ENCODE results near the gene TROAP. TPM values are rescaled to one million over a fixed set of nuclear protein-coding genes. Genes with fewer than 3 reads are reported as not detected.

Gene TROAP
- total and polyA plus RNA-seq, 2 donors (not counting 1 experiment from before 2014, with no cell fraction given) = 0.88 to 1.0 TPM

DNA sequence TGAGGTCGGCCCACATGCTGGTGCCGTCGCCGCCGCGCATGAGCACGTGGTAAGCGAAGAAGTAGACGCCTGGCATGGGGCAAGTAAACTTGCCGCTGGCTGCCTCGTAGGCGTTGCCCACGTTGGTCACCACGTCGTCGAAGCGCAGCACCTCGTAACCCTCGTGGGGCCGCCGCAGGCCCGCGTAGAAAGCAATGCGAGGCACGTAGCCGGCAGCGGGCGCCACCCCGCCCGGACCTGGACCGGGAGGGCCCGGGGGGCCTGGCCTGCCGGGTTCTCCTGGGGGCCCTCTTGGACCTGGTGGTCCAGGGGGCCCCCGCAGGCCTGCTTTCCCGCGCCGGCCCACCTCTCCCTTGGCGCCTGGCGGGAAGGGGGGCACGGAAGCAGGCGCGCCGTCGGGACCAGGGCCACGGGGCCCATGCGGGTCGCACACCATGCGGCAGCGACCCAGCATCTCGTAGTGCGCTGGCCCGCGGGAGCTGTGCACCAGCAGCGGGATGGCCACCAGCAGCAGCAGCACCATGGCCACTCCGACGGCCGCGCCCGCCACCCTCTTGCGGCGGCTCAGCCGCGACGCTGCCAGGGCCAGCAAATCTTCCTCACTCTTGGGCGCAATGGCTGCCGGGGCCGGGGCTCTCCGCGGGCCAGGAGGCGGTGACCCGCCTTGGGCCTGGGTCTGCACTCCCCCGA, 13.0 kb downstream of the TROAP start:
- H3K36me3 ChIP-seq (replicated peaks in 1 of 2; ENCODE audit: control extremely low read depth in 1 of 2, control insufficient read depth in 1 of 2, extremely low read depth in 1 of 2, insufficient read depth in 2 of 2, low read length in 1 of 2) = no peaks in the 10 kb centered on the region

More for the DNA sequence above, 13.0 kb downstream of the TROAP start:
- intact Hi-C loops (cut with micrococcal nuclease) = loop anchor here (2.0 kb wide), 1 partner anchor 71 kb away; the partner anchor contains the start of gene TUBA1C
- no peak overlapping the region for H3K4me3 ChIP-seq (ENCODE audit: control extremely low read depth in 1 of 5, extremely low read depth in 1 of 5, insufficient read depth in 1 of 5, low read depth in 2 of 5, low read length in 4 of 5)
- ATAC-seq (ENCODE audit: low read depth) = no peak
- Mint-ChIP-seq H3K4me1 (peaks cover 36% of the 10 kb centered on the region), H3K4me3 (no peak overlapping the region), H3K27ac (peak overlapping the region; percentile 63), H3K9me3 (ENCODE audit: insufficient read depth) (no peaks in the 10 kb centered on the region), H3K27me3 (peaks cover 72% of the 10 kb centered on the region)
- peak overlapping the region; percentile 86 for H3K4me2 ChIP-seq (replicated peaks; ENCODE audit: low read depth, low read length, poor library complexity, severe bottlenecking)
- no peaks in the 10 kb centered on the region for H4K20me1 ChIP-seq (ENCODE audit: control insufficient read depth, insufficient read depth, low read length, poor library complexity, severe bottlenecking)
- CTCF ChIA-PET = interaction anchor here (0.6 to 8.5 kb wide), 10 partner anchors 12 to 176 kb away, joined by 3 to 95 read pairs (median 4); partner anchors contain the start of genes DNAJC22, PRPH and TROAP
- 21% methylated on average over 72 of the region's 72 CpGs for WGBS (ENCODE audit: insufficient coverage)
- H3K79me2 ChIP-seq (ENCODE audit: control insufficient read depth, insufficient read depth, low read length) = no peaks in the 10 kb centered on the region
- H3K4me1 ChIP-seq (ENCODE audit: control insufficient read depth in 2 of 2, insufficient read depth in 2 of 2, low read length in 2 of 2) = peaks cover 36 to 39% of the 10 kb centered on the region in 2 donors
- POLR2A ChIA-PET = no interaction called here
- peaks cover 0 to 25% (median 0%) of the 10 kb centered on the region in 3 donors for H3K9me3 ChIP-seq (ENCODE audit: control extremely low read depth in 1 of 3, control insufficient read depth in 2 of 3, insufficient read depth in 1 of 3, low read length in 2 of 3)
- H2AFZ ChIP-seq (ENCODE audit: insufficient read depth, low read depth, low read length, poor library complexity, severe bottlenecking) = no peak overlapping the region
- no peak overlapping the region for H3K27ac ChIP-seq (ENCODE audit: low read length in 2 of 2)
- H3K27me3 ChIP-seq (replicated peaks in 1 of 4; ENCODE audit: control extremely low read depth in 1 of 4, control insufficient read depth in 3 of 4, insufficient read depth in 4 of 4, low read length in 3 of 4) = peaks cover 0 to 85% (median 49%) of the 10 kb centered on the region in 4 experiments
- DNase-seq = no peak
- TF ChIP-seq, protein P1, sequence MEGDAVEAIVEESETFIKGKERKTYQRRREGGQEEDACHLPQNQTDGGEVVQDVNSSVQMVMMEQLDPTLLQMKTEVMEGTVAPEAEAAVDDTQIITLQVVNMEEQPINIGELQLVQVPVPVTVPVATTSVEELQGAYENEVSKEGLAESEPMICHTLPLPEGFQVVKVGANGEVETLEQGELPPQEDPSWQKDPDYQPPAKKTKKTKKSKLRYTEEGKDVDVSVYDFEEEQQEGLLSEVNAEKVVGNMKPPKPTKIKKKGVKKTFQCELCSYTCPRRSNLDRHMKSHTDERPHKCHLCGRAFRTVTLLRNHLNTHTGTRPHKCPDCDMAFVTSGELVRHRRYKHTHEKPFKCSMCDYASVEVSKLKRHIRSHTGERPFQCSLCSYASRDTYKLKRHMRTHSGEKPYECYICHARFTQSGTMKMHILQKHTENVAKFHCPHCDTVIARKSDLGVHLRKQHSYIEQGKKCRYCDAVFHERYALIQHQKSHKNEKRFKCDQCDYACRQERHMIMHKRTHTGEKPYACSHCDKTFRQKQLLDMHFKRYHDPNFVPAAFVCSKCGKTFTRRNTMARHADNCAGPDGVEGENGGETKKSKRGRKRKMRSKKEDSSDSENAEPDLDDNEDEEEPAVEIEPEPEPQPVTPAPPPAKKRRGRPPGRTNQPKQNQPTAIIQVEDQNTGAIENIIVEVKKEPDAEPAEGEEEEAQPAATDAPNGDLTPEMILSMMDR (IDR thresholded peaks at IDR 0.05) = no peak
- TF ChIP-seq EZH2 (IDR thresholded peaks at IDR 0.05; ENCODE audit: borderline replicate concordance, insufficient read depth, low read depth, low read length, poor library complexity, severe bottlenecking) = peak; percentile 66
- H3K9ac ChIP-seq (ENCODE audit: low read length) = no peak overlapping the region
